Glutamatergic neuron (in vitro differentiated cells): Measurements from ENCODE around the gene AFG3L2. TPM values are rescaled to one million over a fixed set of nuclear protein-coding genes. Genes with fewer than 3 reads are reported as not detected.

Source experiments
- DNase-seq: peaks from one replicate; pipeline ENCODE4 v3.0.0; 2022
- H3K27ac Mint-ChIP-seq: one replicate; pipeline ENCODE4 v1.8.0; 2020; ENCODE audit warnings: mild to moderate bottlenecking, mixed read lengths, inconsistent platforms; ENCODE audit not compliant: unreplicated experiment
- H3K27me3 Mint-ChIP-seq: one replicate; pipeline ENCODE4 v1.8.0; 2020; ENCODE audit warnings: mild to moderate bottlenecking, moderate library complexity, mixed read lengths, inconsistent platforms; ENCODE audit not compliant: unreplicated experiment
- H3K36me3 Mint-ChIP-seq: one replicate; pipeline ENCODE4 v1.8.0; 2020; ENCODE audit warnings: mild to moderate bottlenecking, mixed read lengths, inconsistent platforms; ENCODE audit not compliant: unreplicated experiment
- H3K4me1 Mint-ChIP-seq: one replicate; pipeline ENCODE4 v1.8.0; 2020; ENCODE audit warnings: mild to moderate bottlenecking, low read depth, mixed read lengths, inconsistent platforms; ENCODE audit not compliant: unreplicated experiment
- H3K4me3 Mint-ChIP-seq: one replicate; pipeline ENCODE4 v1.8.0; 2020; ENCODE audit warnings: mild to moderate bottlenecking, mixed read lengths, inconsistent platforms; ENCODE audit not compliant: unreplicated experiment
- H3K9me3 Mint-ChIP-seq: one replicate; pipeline ENCODE4 v1.8.0; 2020; ENCODE audit warnings: mild to moderate bottlenecking, moderate library complexity, mixed read lengths, inconsistent platforms; ENCODE audit not compliant: unreplicated experiment
- CTCF ChIP-seq: fragments of 200-600 bp; sonication (generic); IDR thresholded peaks from one replicate; pipeline ENCODE4 v1.5.0; 2021; ENCODE audit not compliant: partially characterized antibody, unreplicated experiment
- total RNA-seq: library from RNA; stranded (reverse); fragmentation: NEBNext Ultra II Directional; extraction: Animal tissue kit (Norgen Biotek cat#: 25700); gene quantifications from one replicate; pipeline ENCODE4 v1.2.1, GENCODE V29; 2021; ENCODE audit not compliant: unreplicated experiment

Gene AFG3L2
- total RNA-seq, 1 donor from 2014 or later, result 46.7 TPM

GRCh38 chr18:12307701-12308385, 69.2 kb downstream of the AFG3L2 start, which contains the start of gene TUBB6:
Gene TUBB6 (plus strand): TSS chr18:12308241. CDS start chr18:12308293, 52 bp downstream.
- Mint-ChIP-seq H3K4me1 (peaks cover 9% of the 10 kb centered on the region), H3K27ac (no peak within 1 kb of the TSS), H3K4me3 (peak within 1 kb of the TSS; percentile 84), H3K9me3 (peaks cover 7% of the 10 kb centered on the region), H3K27me3 (peaks cover 14% of the 10 kb centered on the region), H3K36me3 (peaks cover 12% of the 10 kb centered on the region)
- peak; percentile 71 for DNase-seq
- TF ChIP-seq CTCF, result no peak

GRCh38 chr18:12306752-12307700, 70.0 kb downstream of the AFG3L2 start:
- Mint-ChIP-seq H3K9me3 (peaks cover 7% of the 10 kb centered on the region), H3K4me3 (peak overlapping the region; percentile 80), H3K4me1 (peaks cover 9% of the 10 kb centered on the region), H3K36me3 (peaks cover 11% of the 10 kb centered on the region), H3K27me3 (peaks cover 14% of the 10 kb centered on the region), H3K27ac (no peak overlapping the region)
- DNase-seq, result peak; percentile 38
- no peak for TF ChIP-seq CTCF

GRCh38 chr18:12305930-12306629, 70.9 kb downstream of the AFG3L2 start:
- H3K4me3 Mint-ChIP-seq, result no peak overlapping the region
- H3K9me3 Mint-ChIP-seq, result peaks cover 7% of the 10 kb centered on the region
- peaks cover 9% of the 10 kb centered on the region for H3K4me1 Mint-ChIP-seq
- DNase-seq, result no peak
- no peak for TF ChIP-seq CTCF
- peaks cover 14% of the 10 kb centered on the region for H3K27me3 Mint-ChIP-seq
- H3K36me3 Mint-ChIP-seq, result peaks cover 6% of the 10 kb centered on the region
- no peak overlapping the region for H3K27ac Mint-ChIP-seq

- DNase-seq, result no peak
- no peak for TF ChIP-seq CTCF
- Mint-ChIP-seq H3K36me3 (no peaks in the 10 kb centered on the region), H3K9me3 (peaks cover 6% of the 10 kb centered on the region), H3K27me3 (peaks cover 14% of the 10 kb centered on the region), H3K27ac (no peak overlapping the region), H3K4me3 (no peak overlapping the region), H3K4me1 (peaks cover 9% of the 10 kb centered on the region)
Measured at GRCh38 chr18:12305211-12305610, 71.8 kb downstream of the AFG3L2 start.
